Astrocyte of the spinal cord (primary cell): ENCODE data around the gene FBXL3.

ENCODE experiments used
- DNase-seq: peaks from one replicate; pipeline ENCODE4 v3.0.0; 2011; ENCODE audit warnings: low read depth, low spot score
- H3K4me3 ChIP-seq: 2 replicates; pipeline ENCODE4 v1.5.1; 2011; ENCODE audit warnings: low read depth, mild to moderate bottlenecking, low read length, moderate library complexity
- CTCF ChIP-seq: IDR thresholded peaks from 2 replicates; pipeline ENCODE4 v1.5.1; 2012; ENCODE audit warnings: low read depth, mild to moderate bottlenecking, low read length, inconsistent platforms
- in situ Hi-C: cut with HindIII; loops from 2 replicates; pipeline ENCODE4 v1.10.0; 2017; ENCODE audit warnings: low sequenced_read_pairs

The FBXL3 gene

GRCh38 chr13:77056382-77056781 is 29.4 kb upstream of the FBXL3 start:
- H3K4me3 ChIP-seq = no peak overlapping the region
- in situ Hi-C loops = no loop called here
- no peak for TF ChIP-seq CTCF
- DNase-seq = no peak

GRCh38 chr13:77055158-77055557 is 28.2 kb upstream of the FBXL3 start:
- no peak overlapping the region for H3K4me3 ChIP-seq
- TF ChIP-seq CTCF = no peak
- in situ Hi-C loops = no loop called here
- DNase-seq = no peak

GRCh38 chr13:77053192-77053591 is 26.2 kb upstream of the FBXL3 start:
- H3K4me3 ChIP-seq = no peak overlapping the region
- no peak for DNase-seq
- in situ Hi-C loops = no loop called here
- no peak for TF ChIP-seq CTCF

- in situ Hi-C loops = no loop called here
- no peak for TF ChIP-seq CTCF
These were observed 21.7 kb upstream of the FBXL3 start for GRCh38 chr13:77048681-77049080.

GRCh38 chr13:77047649-77048343 is 20.8 kb upstream of the FBXL3 start:
- no peak for TF ChIP-seq CTCF
- in situ Hi-C loops = no loop called here

More at GRCh38 chr13:77048681-77049080, 21.7 kb upstream of the FBXL3 start:
- DNase-seq = no peak
- no peak overlapping the region for H3K4me3 ChIP-seq

GRCh38 chr13:77042566-77043177 is 15.7 kb upstream of the FBXL3 start:
- no peak for TF ChIP-seq CTCF
- H3K4me3 ChIP-seq = no peak overlapping the region
- no peak for DNase-seq
- in situ Hi-C loops = no loop called here

More at GRCh38 chr13:77047649-77048343, 20.8 kb upstream of the FBXL3 start:
- H3K4me3 ChIP-seq = no peak overlapping the region
- no peak for DNase-seq
